Gastrocnemius medialis (tissue), 4 donors: ENCODE measurements around the gene NTNG2.

Source experiments
- CTCF ChIP-seq, 5 experiments: fragments of 450-650 bp in 3 of 5; fragments of 200-600 bp in 2 of 5; sonication (generic) in 2 of 5; IDR thresholded peaks in 4 of 5; conservative IDR thresholded peaks in 1 of 5; 1 replicate in 4 of 5; 2 replicates in 1 of 5; pipeline ENCODE4 v1.5.1; 2016 to 2019; ENCODE audit warnings: antibody characterized with exemption in 5 of 5, mild to moderate bottlenecking in 3 of 5, moderate library complexity in 3 of 5
- POLR2A ChIP-seq, 2 donors: fragments of 450-650 bp; IDR thresholded peaks; one replicate each; pipeline ENCODE4 v1.6.1; 2017; ENCODE audit warnings: antibody characterized with exemption in 2 of 2, mild to moderate bottlenecking in 2 of 2, moderate library complexity in 2 of 2

- no peak for TF ChIP-seq CTCF (IDR thresholded peaks at IDR 0.05 in 4 of 5, conservative IDR thresholded peaks at IDR 0.05 in 1 of 5)
- TF ChIP-seq POLR2A (IDR thresholded peaks at IDR 0.05): no peak
These were observed 21.9 kb downstream of the NTNG2 start for GRCh38 chr9:132183715-132184114.
